ENCODE measurements around the gene IGSF3.

- TF ChIP-seq CTCF (conservative IDR thresholded peaks at IDR 0.05; ENCODE audit: low read depth, low read length), result no peak
- no peak for TF ChIP-seq EZH2 (IDR thresholded peaks at IDR 0.05; ENCODE audit: borderline replicate concordance, low read depth, low read length, poor library complexity, severe bottlenecking)
Measured at GRCh38 chr1:116667575-116668105, at the start of gene IGSF3.

Data from A673 (cell line).